GM18508 (cell line): ENCODE measurements around the gene FAM200A.
"Not testable (repeated sequence)": the region's sequence is repeated elsewhere in the genome, so short reads cannot be mapped to it uniquely, and the experiment has no call there.

Experiments used
- ATAC-seq: cut with Tn5 transposase; IDR thresholded peaks from one replicate; pipeline ENCODE4 v1.9.1; 2021; ENCODE audit warnings: moderate number of reproducible peaks; ENCODE audit not compliant: insufficient read depth, unreplicated experiment

The FAM200A gene

DNA sequence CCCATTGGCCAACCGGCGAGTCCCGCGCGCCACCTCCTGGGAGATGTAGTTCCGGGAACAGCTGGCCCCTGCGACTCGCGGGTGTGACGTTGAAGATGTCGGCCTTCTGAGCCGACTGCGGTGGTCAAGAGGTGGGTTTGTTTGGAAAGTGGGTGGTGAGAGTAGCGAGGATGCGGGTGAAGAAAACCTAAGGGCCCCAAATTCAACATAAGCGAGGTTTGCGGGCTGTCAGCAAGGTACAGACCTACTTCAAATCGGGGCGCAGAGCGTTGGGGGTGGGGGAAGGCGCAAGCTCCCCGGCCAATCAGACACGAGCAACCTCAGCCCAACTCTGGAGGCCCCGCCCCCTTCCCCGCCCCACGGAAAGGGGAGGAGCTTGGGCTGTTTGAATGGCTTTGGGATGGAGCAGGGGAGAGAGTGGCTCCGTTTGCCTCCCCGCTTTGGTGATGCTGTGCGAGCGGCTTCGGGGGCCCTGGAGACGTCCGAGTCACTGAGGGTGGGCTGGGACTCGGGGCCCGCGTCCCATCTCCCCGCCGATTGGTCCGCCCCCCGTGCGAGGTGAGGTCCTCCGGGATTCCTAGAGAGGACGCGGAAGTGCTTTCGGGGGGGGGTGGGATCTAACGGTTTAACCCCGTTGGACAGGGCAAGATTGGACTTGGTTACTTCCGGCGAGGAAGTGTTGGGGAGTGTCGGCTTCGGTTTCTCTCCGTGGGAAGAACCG lies 47.2 kb downstream of the FAM200A start, which contains the start of gene ZKSCAN5:
ZKSCAN5 (plus strand) TSS at position 60 of the 721 bp plus-strand sequence. CDS start 1,383 bp downstream, outside the sequence.
- ATAC-seq: peak; percentile 50

DNA sequence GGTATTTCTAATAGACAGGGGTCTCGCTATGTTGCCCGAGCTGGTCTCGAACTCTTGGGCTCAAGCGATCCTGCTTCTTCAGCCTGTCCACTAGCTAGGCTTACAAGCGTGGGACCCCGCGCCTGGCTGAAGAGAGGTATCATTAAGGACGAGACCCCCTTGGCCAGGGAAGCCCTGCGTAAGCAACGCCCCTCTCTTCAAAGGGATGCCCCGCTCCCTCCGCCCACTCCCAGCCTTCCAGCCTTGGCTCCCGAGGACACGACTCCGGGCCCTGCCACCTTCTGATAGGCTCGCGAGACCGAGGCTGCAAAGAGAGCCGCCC lies 47.7 kb downstream of the FAM200A start:
- ATAC-seq: no peak

DNA sequence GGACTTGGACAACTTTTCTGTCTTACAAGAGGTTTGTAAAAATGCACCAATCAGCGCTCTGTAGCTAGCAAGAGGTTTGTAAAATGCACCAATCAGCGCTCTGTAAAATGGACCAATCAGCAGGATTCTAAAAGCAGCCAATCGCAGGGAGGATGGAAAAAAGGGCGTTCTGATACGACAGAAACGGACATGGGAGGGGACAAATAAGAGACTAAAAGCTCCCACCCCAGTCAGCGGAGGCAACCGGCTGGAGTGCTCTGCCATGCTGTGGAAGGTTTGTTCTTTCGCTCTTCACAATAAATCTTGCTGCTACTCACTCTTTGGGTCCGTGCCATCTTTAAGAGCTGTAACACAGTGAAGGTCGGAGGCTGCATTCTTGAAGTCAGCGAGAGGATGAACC lies 50.7 kb downstream of the FAM200A start:
- not testable (repeated sequence) for ATAC-seq

DNA sequence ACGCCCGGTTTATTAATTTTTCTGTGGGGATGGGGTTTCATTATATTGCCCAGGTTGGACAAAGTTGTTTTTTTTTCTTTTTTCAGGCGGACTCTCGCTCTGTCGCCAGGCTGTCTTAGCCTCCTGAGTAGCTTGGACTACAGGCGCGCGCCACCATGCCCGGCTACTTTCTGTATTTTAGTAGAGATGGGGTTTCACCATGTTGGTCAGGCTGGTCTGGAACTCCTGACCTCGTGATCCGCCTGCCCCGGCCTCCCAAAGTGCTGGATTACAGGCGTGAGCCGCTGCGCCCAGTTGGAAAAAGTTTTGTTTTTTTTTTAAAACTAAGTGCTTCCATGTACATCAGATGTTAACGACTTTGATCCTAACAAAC lies 51.3 kb downstream of the FAM200A start:
- ATAC-seq: no peak

DNA sequence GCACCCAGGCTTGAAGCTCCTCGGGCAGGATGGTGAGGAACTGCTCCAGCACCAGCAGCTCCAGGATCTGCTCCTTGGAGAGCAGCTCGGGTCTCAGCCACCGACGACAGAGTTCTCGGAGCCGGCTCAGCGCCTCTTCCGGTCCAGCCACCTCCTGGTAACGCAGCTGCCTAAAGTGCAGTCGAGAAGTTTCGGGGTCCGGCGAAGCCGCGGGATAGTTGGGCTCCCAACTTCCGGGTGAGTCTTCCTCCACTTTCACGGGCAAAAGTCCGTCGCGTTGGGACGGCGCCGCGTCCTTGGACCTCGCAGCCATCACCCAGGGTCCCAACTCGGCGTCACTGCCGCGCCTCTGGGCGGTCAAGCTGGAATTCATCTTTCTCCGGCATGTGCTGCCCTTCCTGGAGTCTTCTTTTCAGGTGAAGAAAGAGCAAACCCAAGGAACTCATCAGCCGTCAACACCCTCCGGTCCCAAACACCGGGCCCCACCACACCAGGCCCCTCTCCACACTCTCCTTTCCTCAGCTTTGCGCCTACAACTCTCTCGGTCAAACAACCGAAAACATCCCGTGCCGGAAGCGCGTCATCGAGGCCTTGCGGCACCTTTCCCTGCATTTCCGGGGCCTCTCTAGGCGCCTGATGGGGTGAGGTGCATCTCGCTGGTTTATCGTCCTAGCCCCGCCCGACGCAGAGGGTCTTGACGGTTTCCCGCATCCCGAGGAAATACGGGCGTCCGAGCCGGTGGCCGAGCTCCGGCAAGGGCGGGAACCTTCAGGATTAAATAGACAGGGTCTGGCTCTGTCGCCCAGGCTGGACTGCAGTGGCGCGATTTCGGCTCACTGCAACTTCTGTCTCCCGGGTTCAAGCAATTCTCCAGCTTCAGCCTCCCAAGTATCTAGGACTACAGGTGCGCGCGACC lies 51.9 kb downstream of the FAM200A start, which contains the start of gene ZNF394:
ZNF394 (minus strand) TSS at position 561 of the 916 bp plus-strand sequence; CDS start at position 373, 188 bp downstream.
- ATAC-seq: no peak

DNA sequence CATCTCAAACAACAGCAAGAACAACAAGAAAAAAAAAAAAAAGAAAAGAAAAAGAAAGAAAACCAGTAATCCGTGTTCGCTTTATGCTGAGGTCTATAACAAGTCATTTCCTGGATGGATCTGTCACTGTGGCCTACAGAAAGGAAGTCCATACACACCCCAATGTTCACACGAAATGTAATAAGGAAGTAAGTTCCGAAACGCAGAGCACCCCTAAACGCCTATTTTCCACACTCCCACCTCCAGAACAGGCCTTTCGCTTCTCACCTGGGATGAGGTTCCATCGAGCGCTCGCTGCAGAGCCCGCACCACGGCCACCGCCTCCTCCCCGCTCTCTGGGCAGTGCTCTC lies 52.6 kb downstream of the FAM200A start:
- ATAC-seq: no peak

DNA sequence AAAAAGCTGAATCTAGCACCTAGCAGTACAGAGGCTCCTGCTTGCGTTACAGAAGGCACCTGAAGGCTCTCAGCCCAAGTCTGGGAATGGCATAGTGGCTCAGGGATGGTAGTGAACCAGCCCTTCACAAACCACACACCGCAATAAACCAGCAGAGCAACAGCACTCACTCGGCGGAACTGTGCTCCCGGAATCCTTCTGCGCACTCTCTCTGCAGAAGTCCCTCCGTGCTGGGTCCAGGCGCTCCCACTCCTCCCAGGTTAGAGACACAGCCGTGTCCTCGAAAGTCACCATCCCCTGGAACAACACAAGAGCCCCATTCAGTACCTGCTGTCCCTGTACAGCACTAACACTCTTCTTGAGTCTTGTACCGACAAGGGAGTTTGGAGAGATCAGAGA lies 53.4 kb downstream of the FAM200A start:
- no peak for ATAC-seq

DNA sequence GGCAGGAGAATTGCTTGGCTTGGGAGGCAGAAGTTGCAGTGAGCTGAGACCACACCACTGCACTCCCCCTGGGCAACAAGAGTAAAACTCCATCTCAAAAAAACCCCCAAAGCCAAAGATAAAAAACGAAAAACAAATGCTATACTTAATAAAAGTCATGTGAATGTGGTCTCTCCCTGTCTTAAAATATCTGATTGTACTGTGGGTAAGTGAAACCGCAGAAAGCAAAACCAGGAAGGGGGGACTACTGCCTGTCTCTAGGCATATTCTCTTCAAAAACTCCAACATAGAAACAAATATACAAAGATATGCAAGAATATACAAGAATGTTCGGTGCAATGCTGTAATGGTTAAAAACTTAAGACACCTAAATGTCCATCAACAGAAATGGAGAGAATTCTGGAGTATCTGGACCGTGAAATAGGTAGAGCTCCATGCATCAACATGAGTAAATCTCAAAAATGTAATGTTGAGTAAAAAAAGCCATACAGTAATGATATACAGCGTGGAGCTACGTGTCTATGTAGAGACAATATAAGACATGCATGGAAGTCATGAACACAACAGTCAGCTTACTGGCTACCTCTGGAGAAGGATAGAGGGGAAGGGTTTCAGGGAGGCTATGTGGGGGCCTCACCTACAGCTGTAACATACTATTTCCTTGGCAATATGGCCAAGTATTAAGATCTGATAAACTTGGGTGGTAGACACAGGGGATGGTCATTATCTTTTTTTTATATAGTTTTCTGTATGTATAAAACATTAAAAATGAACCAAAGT lies 54.0 kb downstream of the FAM200A start:
- no peak for ATAC-seq
